Adrenal gland (tissue), 12 donors: ENCODE data around the gene PEX16. TPM values are rescaled to one million over a fixed set of nuclear protein-coding genes. Genes with fewer than 3 reads are reported as not detected.

Source experiments
- DNase-seq, 7 donors: peaks; one replicate each; pipeline ENCODE4 v3.0.0-alpha.2; 2019 to 2020
- H3K27ac ChIP-seq, 5 donors: fragments of 200-600 bp; sonication (generic) in 4 of 5; 1 replicate in 3 of 5; 2 replicates in 2 of 5; pipeline versions ENCODE4 v1.5.1 to v1.8.0; 2016 to 2020; ENCODE audit warnings: mild to moderate bottlenecking in 1 of 5
- H3K27me3 ChIP-seq: fragments of 200-600 bp; 2 replicates; pipeline ENCODE4 v1.8.0; 2021
- H3K36me3 ChIP-seq, 2 donors: fragments of 200-600 bp; replicated peaks in 1 of 2; 1 replicate in 1 of 2; 2 replicates in 1 of 2; pipeline versions ENCODE4 v1.5.1 to v1.8.0; 2018 to 2022
- H3K4me1 ChIP-seq, 2 donors: fragments of 200-600 bp; replicated peaks in 1 of 2; 1 replicate in 1 of 2; 2 replicates in 1 of 2; pipeline versions ENCODE4 v1.5.1 to v1.8.0; 2018 to 2021
- H3K4me3 ChIP-seq, 4 donors: fragments of 200-600 bp; sonication (generic) in 3 of 4; one replicate each; pipeline ENCODE4 v1.5.1; 2016 to 2018
- H3K9me3 ChIP-seq, 3 donors: fragments of 200-600 bp; sonication (generic) in 1 of 3; replicated peaks in 1 of 3; 1 replicate in 2 of 3; 2 replicates in 1 of 3; pipeline versions ENCODE4 v1.5.1 to v1.8.0; 2016 to 2021
- CTCF ChIP-seq, 6 experiments: fragments of 450-650 bp in 4 of 6; fragments of 200-600 bp in 2 of 6; sonication (generic) in 1 of 6; IDR thresholded peaks; 1 replicate in 5 of 6; 2 replicates in 1 of 6; pipeline versions ENCODE4 v1.5.1 to v1.8.0; 2016 to 2021; ENCODE audit warnings: antibody characterized with exemption in 6 of 6, mild to moderate bottlenecking in 2 of 6, moderate library complexity in 1 of 6
- POLR2A ChIP-seq, 2 donors: fragments of 450-650 bp; IDR thresholded peaks; one replicate each; pipeline ENCODE4 v1.6.1; 2017; ENCODE audit warnings: antibody characterized with exemption in 2 of 2, mild to moderate bottlenecking in 2 of 2, moderate library complexity in 1 of 2
- WGBS, 4 donors: extraction: QIAGEN DNeasy Blood & Tissue Kit in 2 of 4; methylation state at CpG; one replicate each; pipeline versions ENCODE4 v1.1.5 to v1.1.7; 2013 to 2017; 5-methylcytosine and 5-hydroxymethylcytosine counted together
- intact Hi-C, 2 donors: fragments of 100-400 bp; cut with DNase I; formaldehyde crosslinking; loops; one replicate each; pipeline versions ENCODE4 v1.14.1 to v1.15.0; 2022 to 2023
- polyA plus RNA-seq, 3 donors: library from polyadenylated mRNA; stranded (reverse); fragments of 200-250 nt in 2 of 3; fragments of 350-450 nt in 1 of 3; fragmentation: Illumina TruSeq in 1 of 3; extraction: RNeasy Lipid Tissue Mini Kit (QIAGEN cat#74804) in 1 of 3; gene quantifications; one replicate each; pipeline ENCODE4 v1.2.3, GENCODE V29; 2013 to 2014
- total RNA-seq, 9 donors: library from RNA; depleted of rRNA in 4 of 9; stranded (reverse); fragments of >200 nt in 4 of 9; fragments of 120-200 nt in 1 of 9; fragmentation: NEBNext Ultra II Directional in 1 of 9; extraction: Animal tissue kit (Norgen Biotek cat#: 25700) in 1 of 9; gene quantifications; one replicate each; pipeline versions ENCODE4 v1.1.0 to v1.2.4, GENCODE V29; 2013 to 2023
- donor health status: healthy with polysubstance abuse.
- donor health status: Bipolar disorder and iron deficiency.
- donor health status: DM: yes; HTN: yes; CAD: no.
- donor health status: DM: no; HTN: no; CAD: no.
- donor health status: DM: no; HTN: no; CAD: no.
- donor health status: DM: yes; HTN: yes; CAD: no.

PEX16 gene
- total and polyA plus RNA-seq, 12 donors, result 7.6 to 67.6 (median 40.7) TPM

- intact Hi-C loops, result no loop called here
- Histone ChIP-seq H3K9me3 (no peaks in the 10 kb centered on the region), H3K27ac (peak overlapping the region in 1 of 5 donors; percentile 38), H3K36me3 (peaks cover 0 to 18% of the 10 kb centered on the region in 2 donors), H3K4me1 (peaks cover 10 to 31% of the 10 kb centered on the region in 2 donors), H3K4me3 (no peak overlapping the region), H3K27me3 (no peaks in the 10 kb centered on the region)
- TF ChIP-seq POLR2A (IDR thresholded peaks at IDR 0.05), result no peak
- TF ChIP-seq CTCF (IDR thresholded peaks at IDR 0.05), result no peak
- no peak for DNase-seq
- 86 to 92% (median 89%) methylated on average over 10 of the region's 10 CpGs for WGBS, 4 donors
These were observed 33.0 kb downstream of the PEX16 start for GRCh38 chr11:45884596-45885185.

GRCh38 chr11:45881708-45882368, 35.8 kb downstream of the PEX16 start:
- no peak overlapping the region for H3K4me3 ChIP-seq
- TF ChIP-seq CTCF (IDR thresholded peaks at IDR 0.05) (no peak), POLR2A (IDR thresholded peaks at IDR 0.05) (no peak)
- H3K36me3 ChIP-seq, result peaks cover 0 to 31% of the 10 kb centered on the region in 2 donors
- no peaks in the 10 kb centered on the region for H3K27me3 ChIP-seq
- H3K4me1 ChIP-seq, result peaks cover 14 to 34% of the 10 kb centered on the region in 2 donors
- H3K27ac ChIP-seq, result peak overlapping the region in 1 of 5 donors; percentile 44
- DNase-seq, result no peak
- no peaks in the 10 kb centered on the region for H3K9me3 ChIP-seq
- WGBS, 4 donors, result 62 to 71% (median 67%) methylated on average over 5 to 6 of the region's 6 CpGs
- intact Hi-C loops, result no loop called here

DNA sequence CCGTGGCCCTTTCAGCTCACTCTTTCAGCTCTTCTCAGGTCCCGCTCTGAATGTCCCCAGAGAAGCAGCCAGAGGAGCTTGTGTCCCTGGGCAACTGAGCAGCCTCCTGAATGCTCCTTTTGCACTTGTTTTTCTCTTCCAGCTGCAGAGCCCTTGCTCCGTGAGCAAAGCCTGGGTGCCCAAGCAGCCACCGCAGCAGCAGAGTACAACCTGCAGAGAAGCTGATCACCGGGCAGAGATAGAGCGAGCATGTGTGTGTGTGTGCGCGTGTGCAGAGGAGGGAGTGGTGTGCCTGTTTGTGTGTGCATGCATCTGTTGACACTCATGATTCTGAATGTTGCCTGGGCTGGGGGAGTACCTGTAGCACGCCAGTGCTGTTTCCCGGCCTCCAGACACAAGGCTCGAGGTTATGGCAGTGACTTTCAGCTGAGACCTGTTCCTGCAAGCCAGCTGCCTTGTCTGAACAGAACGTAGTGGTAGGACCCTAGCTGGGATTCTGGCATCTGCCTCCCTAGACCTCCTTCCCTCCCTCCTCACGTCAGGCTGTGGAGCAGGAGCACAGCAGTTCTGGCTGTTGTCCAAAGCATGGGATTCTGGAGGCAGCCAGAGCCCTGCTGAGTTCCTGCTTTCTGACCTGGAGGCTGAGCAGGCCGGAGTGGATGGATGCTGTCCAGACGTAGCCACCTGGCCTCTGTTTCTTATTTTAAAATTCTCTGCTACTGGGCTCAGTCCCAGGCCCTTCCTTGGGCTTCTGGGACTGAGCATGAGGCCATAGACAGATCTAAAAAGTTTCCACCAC, 36.7 kb downstream of the PEX16 start:
- Histone ChIP-seq H3K4me3 (no peak overlapping the region), H3K27ac (peak overlapping the region in 2 of 5 donors; percentile 66 to 79), H3K36me3 (peaks cover 0 to 40% of the 10 kb centered on the region in 2 donors), H3K4me1 (peaks cover 14 to 32% of the 10 kb centered on the region in 2 donors), H3K27me3 (no peaks in the 10 kb centered on the region), H3K9me3 (no peaks in the 10 kb centered on the region)
- no peak for TF ChIP-seq CTCF (IDR thresholded peaks at IDR 0.05)
- TF ChIP-seq POLR2A (IDR thresholded peaks at IDR 0.05), result no peak
- DNase-seq, result no peak
- WGBS, 4 donors, result 59 to 72% (median 67%) methylated on average over 11 to 15 of the region's 15 CpGs
- intact Hi-C loops, result no loop called here
